ENCODE results near the gene SBSN. TPM values are rescaled to one million over a fixed set of nuclear protein-coding genes. Genes with fewer than 3 reads are reported as not detected.

The SBSN gene
- total RNA-seq, 3 donors from 2014 or later = not detected

- H3K27ac ChIP-seq = no peak overlapping the region
- no peaks in the 10 kb centered on the region for H3K9me3 ChIP-seq
- no peaks in the 10 kb centered on the region for H3K27me3 ChIP-seq
- H3K4me1 ChIP-seq = no peaks in the 10 kb centered on the region
- intact Hi-C loops (cut with DNase I; ENCODE audit: low total_unique reads) = no loop called here
- no peaks in the 10 kb centered on the region for H3K36me3 ChIP-seq
- no peak for DNase-seq (ENCODE audit: low spot score in 2 of 2)
- no peak for TF ChIP-seq POLR2AphosphoS5 (IDR thresholded peaks at IDR 0.05)
- TF ChIP-seq CTCF (IDR thresholded peaks at IDR 0.05) = no peak
- no peak for TF ChIP-seq POLR2A (IDR thresholded peaks at IDR 0.05)
- H3K4me3 ChIP-seq = no peak overlapping the region
Observed at GRCh38 chr19:35507561-35507960, 20.6 kb downstream of the SBSN start.

- Histone ChIP-seq H3K27me3 (no peaks in the 10 kb centered on the region), H3K36me3 (no peaks in the 10 kb centered on the region), H3K9me3 (no peaks in the 10 kb centered on the region), H3K4me3 (no peak overlapping the region), H3K27ac (no peak overlapping the region), H3K4me1 (no peaks in the 10 kb centered on the region)
- TF ChIP-seq CTCF (IDR thresholded peaks at IDR 0.05) (no peak), POLR2A (IDR thresholded peaks at IDR 0.05) (no peak), POLR2AphosphoS5 (IDR thresholded peaks at IDR 0.05) (no peak)
- intact Hi-C loops (cut with DNase I; ENCODE audit: low total_unique reads) = no loop called here
- no peak for DNase-seq (ENCODE audit: low spot score in 2 of 2)
Observed at GRCh38 chr19:35506011-35506410, 22.1 kb downstream of the SBSN start.

- H3K4me1 ChIP-seq = no peaks in the 10 kb centered on the region
- no peak for TF ChIP-seq POLR2AphosphoS5 (IDR thresholded peaks at IDR 0.05)
- no peak for TF ChIP-seq POLR2A (IDR thresholded peaks at IDR 0.05)
- TF ChIP-seq CTCF (IDR thresholded peaks at IDR 0.05) = no peak
- DNase-seq (ENCODE audit: low spot score in 2 of 2) = no peak
- H3K27me3 ChIP-seq = no peaks in the 10 kb centered on the region
- H3K4me3 ChIP-seq = no peak overlapping the region
- no peaks in the 10 kb centered on the region for H3K9me3 ChIP-seq
- no peak overlapping the region for H3K27ac ChIP-seq
- no peaks in the 10 kb centered on the region for H3K36me3 ChIP-seq
- intact Hi-C loops (cut with DNase I; ENCODE audit: low total_unique reads) = no loop called here
Observed at GRCh38 chr19:35502751-35503150, 25.4 kb downstream of the SBSN start.

GRCh38 chr19:35501684-35502083, 26.4 kb downstream of the SBSN start:
- H3K4me1 ChIP-seq = no peaks in the 10 kb centered on the region
- H3K27ac ChIP-seq = no peak overlapping the region
- intact Hi-C loops (cut with DNase I; ENCODE audit: low total_unique reads) = no loop called here
- no peak for DNase-seq (ENCODE audit: low spot score in 2 of 2)
- TF ChIP-seq CTCF (IDR thresholded peaks at IDR 0.05) (no peak), POLR2A (IDR thresholded peaks at IDR 0.05) (no peak), POLR2AphosphoS5 (IDR thresholded peaks at IDR 0.05) (no peak)
- no peaks in the 10 kb centered on the region for H3K9me3 ChIP-seq
- no peaks in the 10 kb centered on the region for H3K36me3 ChIP-seq
- no peaks in the 10 kb centered on the region for H3K27me3 ChIP-seq
- no peak overlapping the region for H3K4me3 ChIP-seq

GRCh38 chr19:35500611-35501010, 27.5 kb downstream of the SBSN start:
- H3K36me3 ChIP-seq = no peaks in the 10 kb centered on the region
- no peak for TF ChIP-seq POLR2AphosphoS5 (IDR thresholded peaks at IDR 0.05)
- TF ChIP-seq POLR2A (IDR thresholded peaks at IDR 0.05) = no peak
- no peak for TF ChIP-seq CTCF (IDR thresholded peaks at IDR 0.05)
- no peak overlapping the region for H3K4me3 ChIP-seq
- DNase-seq (ENCODE audit: low spot score in 2 of 2) = no peak
- intact Hi-C loops (cut with DNase I; ENCODE audit: low total_unique reads) = no loop called here
- H3K9me3 ChIP-seq = no peaks in the 10 kb centered on the region
- no peak overlapping the region for H3K27ac ChIP-seq
- no peaks in the 10 kb centered on the region for H3K4me1 ChIP-seq
- H3K27me3 ChIP-seq = no peaks in the 10 kb centered on the region
